CMK (cell line): ENCODE data around the gene NOX4.

Experiments
- DNase-seq: peaks from one replicate; pipeline ENCODE4 v3.0.0-alpha.2; 2010; ENCODE audit warnings: low read depth

Gene NOX4

DNA sequence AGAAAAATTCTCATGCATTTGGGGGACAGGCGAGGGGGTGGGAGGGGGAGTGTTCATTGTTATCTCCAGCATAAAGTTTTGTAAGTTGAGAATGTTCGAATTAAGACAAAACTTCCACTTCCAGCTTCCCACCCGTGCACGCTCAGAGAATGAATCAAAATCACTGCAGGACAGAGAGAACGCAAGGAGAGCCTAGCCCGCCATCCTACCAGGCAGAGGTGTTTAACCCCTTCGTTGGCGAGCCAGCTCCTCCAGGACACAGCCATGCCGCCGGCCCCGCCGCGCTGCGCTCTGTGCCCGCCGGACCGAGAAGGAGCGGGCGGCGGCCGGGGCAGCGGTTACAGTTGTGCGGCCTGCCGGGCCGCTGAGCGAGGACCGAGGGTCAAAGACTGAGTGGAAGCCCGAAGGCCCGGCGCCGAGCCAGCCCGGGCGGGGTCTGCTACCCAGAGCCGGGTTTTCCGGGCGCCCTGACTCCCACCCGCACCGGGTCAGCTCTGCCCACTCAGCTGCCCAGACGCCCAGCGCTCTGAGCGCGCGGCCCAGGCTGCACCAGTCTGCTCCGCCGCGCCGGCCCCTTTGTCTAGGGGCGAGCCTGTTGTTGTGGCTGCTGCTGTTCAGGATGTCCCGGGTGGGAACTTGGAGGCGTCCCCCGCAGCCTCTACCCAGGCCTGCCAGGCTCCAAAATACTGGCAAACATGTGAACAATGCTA lies at the start of gene NOX4:
Gene NOX4, minus strand, starts transcription at position 395 of the 710 bp plus-strand sequence. Its CDS starts 129 bp downstream, at position 266.
- no peak for DNase-seq

DNA sequence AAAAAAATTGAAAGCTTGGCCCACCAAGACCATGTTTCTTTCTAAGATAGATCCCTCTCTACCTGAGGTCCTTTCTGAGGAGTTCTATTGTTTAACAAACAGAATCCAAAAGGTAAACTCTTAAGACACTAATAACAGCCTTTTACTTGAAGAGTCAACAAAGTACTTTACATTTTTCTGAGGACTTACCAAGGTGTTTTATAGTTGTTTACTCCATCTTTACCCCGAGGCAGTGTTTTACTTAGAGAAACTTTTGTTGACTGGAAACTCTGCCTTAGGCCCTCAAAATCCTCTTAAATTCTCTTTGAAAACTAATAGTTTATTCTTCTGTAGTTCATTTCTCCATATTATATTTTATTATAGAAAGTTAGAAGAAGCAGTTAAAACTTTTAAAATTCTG lies 49.7 kb upstream of the NOX4 start:
- DNase-seq, result no peak

DNA sequence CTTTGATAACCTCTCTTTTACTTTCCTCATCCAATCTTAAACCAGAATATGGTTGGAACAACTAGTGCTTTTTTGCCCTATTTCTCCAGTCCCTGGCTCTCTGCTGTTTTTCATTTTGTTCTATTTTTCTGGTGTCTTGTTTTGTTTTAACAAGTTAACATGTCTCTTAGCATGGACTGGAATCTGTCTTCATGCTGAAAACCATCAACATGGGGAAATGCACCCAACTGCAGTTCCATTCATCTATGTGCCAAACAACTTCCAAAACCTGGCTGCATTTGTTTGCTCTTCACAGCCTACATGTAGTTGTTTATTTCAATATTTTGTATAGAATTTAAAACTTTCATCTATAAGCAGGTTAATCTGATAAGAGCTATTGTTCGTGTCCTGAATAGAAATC lies 46.8 kb upstream of the NOX4 start:
- DNase-seq, result no peak

DNA sequence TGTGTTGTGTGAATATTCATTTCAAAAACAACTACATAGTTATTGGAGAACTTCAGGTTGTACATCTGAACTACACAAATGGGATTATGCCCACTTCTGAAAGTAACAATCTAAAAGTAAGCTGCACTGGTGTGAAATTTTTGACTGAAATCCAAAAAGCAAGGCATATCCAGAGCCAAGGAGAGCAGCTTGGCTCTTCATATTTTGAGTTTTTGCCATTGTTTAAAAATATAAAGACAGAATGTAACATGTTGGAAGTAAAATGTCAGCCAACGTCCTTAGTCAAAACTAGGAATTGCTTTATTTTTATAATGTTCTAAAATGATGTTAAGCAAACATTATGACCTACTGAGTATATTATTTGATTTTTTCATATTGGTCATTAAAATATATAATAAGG lies 45.8 kb upstream of the NOX4 start:
- DNase-seq, result no peak

DNA sequence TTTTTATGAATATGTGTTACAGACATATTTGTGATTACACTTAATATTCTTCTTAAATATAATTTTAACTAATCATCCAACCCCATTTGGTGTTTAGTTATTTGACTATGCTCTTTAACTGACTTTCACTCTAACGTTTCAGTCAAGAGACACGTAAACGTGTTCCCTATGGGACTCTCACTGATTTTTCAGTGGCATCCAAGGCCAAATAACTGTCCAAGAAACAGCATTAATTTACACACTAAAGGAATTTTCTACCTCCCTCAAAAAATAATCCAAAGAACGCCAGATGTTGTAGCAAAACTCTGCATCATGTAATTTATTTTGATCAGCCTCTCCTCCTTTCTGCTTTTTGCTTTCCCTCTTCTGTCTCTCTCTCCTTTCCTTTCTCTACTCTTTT lies 44.0 kb upstream of the NOX4 start:
- no peak for DNase-seq

DNA sequence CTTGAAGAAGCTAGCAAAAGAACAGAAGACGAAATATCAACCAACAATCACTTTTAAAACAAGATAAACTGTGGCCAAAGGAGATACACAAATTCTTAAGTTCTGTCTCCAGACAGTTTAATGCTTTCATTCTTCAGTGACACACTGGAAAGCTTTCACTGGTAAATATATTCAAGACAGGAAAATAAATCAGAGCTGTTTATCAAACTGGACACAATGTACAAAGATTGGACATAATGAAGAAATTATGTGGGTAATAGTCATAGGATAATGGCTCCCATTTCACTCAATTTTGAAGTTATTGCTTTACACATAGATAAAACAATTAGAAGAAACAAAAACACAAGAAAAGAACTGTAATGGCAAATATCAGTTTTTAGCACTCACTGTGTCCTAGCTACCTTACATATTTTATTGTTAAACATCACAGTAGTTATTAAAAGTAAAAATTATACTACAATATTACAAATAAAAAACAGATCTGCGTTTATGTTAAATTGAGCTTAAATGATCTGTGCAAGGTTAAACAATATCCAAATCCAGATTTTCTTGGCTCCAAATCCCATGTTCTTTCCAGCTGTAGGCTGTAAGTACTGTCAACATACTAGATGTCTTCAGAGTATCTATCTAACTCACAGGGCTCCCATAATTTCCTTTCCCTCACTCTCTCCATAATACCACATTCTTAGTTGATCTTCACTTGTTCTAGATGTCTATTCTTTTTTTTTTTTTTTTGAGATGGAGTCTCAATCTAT lies 38.6 kb upstream of the NOX4 start:
- DNase-seq, result no peak

DNA sequence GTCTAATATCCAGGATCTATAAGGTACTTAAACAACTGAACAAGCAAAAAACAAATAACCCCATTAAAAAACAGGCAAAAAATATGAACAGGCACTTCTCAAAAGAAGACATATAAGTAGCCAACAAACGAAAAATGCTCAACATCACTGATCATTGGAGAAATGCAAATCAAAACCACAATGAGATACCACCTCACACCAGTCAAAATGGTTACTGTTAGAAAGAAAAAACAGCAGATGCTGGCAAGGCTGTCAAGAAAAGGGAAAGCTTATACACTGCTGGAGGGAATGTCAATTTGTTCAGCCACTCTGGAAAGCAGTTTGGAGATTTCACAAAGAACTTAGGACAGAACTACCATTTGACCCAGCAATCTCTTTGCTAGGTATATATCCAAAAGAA lies 30.6 kb upstream of the NOX4 start:
- no peak for DNase-seq

DNA sequence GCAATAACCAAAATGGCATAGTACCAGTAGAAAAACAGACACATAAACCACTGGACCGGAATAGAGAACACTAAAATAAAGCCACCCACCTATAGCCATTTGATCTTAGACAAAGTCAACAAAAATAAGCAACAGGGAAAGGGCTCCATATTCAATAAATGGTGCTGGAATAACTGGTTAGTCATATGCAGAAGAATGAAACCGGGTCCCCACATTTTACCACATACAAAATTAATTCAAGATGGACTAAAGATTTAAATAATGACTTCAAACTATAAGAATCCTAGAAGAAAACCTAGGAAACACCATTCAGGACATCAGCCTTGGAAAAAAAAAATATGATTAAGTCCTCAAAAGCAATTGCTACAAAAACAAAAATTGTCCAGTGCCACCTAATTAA lies 30.1 kb upstream of the NOX4 start:
- no peak for DNase-seq

DNA sequence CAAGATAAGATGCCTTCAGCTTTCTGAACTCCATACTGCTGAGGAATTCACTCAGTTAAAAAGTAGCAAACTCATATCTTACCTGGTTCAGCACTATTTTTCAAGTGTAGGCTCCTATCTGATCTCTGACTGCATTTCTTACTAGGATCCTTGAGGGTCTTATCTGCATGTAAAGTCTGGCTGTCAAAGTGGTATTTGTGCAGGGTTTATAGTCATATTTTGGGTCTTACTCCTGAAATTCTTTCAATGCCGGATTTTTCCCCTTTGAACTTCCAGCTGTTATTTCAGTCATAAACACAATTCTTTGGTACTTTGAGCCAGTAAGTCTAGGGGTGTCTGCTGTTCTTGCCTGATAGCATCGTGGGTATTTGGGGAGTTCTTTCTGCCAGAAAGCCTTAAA lies 25.3 kb upstream of the NOX4 start:
- DNase-seq, result no peak

DNA sequence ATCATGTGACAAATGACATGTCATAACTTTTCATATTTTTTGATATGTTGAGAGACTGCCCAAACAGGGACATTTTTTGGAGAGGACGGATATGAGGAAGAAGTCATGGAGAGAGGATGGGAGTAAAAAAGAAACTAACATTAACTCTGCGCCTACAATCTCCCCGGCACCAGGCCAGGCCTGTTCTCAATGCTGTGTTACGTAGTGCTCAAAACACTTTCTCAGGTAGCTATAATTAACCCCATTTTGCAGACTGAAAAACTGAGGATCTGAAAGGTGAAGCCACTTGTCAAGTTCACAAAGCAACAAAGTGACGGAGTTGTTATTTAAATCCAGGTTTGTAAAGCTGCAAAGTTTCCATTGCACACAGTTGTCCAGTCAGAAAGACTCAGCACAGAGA lies 17.4 kb upstream of the NOX4 start:
- no peak for DNase-seq

DNA sequence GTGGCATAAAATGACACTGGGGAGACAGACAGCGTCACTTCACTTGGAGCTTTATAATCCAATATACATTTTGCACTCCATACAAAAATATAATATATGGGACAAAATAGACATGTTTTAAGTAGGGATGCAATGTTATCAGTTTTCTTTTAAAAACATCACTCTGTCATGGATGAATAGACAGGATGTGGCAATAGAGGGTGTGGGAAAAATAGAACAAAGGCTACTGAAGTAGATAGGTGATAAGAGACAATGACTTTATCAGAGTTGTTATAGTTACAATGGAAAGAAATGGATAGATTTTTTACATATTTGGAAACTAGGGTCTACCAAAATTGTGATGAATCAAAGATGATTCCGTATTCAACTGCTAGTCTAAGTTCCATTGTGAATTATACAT lies 13.1 kb upstream of the NOX4 start:
- DNase-seq, result no peak

DNA sequence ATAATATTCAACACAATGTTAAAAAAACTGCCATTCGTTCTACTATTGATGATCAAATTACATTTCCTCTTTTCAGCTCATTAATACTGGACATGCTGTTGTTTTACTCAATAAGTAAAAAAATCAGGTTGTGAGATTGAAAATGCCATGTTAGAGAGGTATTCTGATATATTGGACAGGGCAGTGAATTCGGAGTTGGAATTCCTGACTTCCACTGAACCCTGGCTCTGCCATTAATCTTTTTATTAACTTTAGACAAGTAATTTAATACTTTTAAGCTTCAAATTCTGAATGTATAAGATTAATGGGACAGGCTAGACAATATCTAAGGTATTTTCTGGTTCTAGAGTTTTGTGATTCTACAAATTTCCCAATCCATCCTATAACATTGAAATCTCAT lies 12.2 kb upstream of the NOX4 start:
- no peak for DNase-seq

DNA sequence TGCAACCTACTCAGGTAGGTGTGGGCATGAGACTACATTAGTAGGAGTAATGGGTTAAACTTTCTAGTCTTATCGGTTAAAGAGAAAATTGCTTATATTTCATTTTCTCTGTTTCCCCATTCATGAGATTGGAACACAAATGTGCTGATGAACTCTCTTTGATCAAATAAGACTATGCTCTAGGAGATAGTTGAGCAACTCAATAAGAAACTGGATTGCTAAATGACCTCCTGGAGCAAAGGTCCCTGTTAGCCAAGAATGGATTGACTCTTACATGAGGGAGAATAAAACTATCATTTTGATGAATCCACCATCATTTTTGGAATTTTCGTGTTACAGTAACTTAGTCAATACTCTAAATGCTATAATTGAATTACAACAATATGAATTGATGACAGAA lies 11.1 kb upstream of the NOX4 start:
- DNase-seq, result no peak

DNA sequence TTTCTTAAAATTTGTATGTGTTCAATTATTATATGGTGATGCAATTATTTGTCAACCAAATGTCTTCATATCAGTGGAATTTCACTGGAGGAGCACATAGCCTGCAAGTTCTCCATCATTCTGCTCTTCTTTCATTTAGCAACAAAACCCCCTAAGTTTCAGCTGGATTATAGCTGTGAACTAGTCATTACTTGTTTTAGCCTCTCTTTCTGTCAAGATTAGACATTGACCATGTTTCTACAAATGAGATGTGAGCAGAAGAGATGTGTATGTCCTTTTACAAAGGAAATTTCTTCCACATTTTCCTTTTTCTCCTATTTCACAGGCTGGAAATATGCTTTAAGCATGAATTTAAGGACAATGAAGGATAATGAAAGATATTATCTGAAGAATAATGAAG lies 9.2 kb upstream of the NOX4 start:
- no peak for DNase-seq

DNA sequence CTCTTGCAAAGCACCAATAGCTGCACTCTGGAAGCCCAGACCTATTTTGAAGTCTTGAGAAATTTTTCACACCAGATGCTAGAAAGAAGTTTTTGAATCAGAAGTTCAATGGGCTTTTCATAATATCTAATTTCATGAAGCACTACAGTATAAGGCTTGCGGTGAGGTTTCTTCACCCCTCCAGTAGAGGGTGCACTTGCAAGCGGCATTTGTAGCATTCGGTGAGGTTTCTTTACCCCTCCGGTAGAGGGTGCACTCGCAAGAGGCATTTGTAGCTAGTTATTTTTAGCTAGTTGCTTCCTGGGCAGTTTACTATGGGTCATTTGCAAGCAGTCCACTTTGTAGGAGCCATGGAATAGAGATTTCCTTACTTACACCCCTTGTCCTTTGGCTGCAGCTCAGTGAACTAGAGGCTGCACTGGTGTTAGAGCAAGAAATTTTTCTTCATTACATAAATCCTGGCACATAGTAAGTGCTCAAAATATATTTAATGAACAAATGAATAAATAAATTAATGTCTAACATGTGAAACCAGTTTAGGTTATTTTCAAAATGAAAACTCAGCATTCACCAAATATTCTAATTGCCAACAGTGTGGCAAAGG lies 7.8 kb upstream of the NOX4 start:
- no peak for DNase-seq

DNA sequence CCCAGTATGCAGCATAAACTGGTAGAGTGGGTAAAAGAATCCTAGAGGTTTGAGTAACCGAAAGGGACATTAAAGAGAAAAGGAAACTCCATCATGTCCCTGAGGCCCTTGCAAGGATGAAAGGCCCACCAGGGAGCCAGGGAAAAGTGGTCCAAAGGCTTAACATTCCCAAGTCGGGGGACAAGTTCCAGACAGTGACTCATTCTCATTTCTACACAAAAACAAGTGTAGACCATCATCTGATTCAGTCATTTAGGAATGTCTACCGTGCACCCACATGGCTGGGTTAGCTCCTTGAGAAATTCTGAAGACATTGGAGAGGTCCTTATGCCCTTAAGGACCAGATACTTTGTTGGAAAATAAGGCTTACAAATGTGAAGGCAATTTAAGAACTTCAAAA lies 4.8 kb upstream of the NOX4 start:
- DNase-seq, result no peak

DNA sequence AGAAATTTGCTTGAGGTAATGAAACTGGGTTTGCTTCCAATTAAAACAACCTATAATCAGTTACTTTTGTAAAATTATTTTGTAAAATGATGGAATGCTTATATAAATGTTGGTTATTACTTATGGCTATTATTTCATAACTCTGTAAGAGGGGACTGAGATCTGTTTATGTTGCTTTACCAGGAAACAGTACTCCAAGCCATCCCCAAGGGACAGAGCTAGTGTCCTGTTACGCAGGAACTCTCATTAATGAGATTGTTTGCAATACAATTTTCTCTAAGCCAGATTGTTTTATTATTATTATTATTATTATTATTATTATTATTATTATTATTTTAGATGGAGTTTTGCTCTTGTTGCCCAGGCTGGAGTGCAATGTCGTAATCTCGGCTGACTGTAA lies 2.3 kb upstream of the NOX4 start:
- DNase-seq, result no peak

DNA sequence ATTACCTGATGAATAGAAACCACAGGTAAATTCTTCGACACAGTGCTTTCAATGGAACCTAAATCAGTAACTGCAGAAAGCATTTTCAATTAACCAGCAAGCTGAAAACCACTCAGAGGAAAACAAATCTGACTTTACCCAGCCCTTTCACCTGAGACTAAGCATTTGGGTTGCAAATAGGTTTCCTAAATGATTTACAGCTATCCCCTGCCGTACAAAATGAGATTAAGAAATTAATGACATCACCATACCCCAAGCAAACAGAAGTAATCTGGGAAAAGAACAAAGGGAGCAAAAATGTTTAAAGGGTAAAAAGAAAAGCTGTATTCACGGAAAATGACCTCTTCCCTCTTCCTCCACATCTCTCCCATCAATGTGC lies 584 bp downstream of the NOX4 start:
- no peak for DNase-seq

DNA sequence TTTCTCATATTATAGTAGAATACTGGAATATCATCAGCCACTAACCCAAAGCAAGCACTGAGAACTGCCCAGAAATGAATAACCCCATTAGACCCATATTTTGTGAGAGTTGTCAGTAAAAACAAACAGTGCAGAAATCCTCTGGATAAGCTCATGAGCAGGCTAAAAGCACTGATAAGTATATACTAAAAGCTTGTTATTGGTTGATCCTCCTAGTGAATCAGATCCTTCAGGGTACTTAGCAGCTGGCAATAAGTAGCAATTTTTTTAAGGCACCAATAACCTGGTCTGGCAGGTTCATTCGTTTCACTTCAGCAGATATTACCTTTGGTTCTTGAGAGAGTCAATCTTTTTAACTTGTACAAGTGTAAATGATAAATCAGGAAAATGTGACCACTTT lies 1.2 kb downstream of the NOX4 start:
- no peak for DNase-seq

DNA sequence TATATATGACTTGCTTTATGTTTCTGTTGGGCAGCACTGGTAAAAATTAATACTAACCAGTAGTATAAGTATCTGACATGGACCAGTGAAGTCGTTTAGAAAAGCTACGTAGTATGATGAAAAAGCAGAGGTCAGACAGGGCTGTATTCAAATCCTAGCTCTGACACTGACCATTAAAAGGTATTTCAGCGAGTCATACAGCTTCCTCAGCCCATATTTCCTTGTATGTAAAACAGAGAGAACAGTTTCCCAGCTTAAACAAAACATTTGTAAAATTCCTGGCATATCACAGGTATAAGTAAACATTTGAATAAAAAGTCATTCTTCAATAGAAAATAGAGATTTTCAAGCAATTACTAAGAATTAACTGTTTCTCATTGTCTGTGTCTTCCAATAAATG lies 4.2 kb downstream of the NOX4 start:
- DNase-seq, result no peak

DNA sequence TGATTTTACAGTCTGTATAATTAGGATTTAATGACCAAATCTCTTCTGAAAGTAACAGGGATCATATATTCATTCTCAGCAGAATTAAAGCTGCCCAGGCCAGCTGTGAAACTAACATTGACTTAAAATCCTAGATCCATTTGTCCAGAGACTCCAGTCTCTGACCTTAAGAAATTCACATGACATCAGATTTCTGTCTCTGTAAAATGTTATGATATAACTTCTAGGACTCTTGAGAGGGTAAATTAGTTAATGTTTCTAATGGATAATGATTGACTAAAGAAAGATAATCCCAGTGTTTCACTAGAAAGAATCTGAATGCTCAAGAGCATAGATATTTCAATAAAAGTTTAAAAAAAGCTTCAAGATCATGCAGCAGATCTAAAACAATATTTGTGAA lies 6.3 kb downstream of the NOX4 start:
- no peak for DNase-seq

DNA sequence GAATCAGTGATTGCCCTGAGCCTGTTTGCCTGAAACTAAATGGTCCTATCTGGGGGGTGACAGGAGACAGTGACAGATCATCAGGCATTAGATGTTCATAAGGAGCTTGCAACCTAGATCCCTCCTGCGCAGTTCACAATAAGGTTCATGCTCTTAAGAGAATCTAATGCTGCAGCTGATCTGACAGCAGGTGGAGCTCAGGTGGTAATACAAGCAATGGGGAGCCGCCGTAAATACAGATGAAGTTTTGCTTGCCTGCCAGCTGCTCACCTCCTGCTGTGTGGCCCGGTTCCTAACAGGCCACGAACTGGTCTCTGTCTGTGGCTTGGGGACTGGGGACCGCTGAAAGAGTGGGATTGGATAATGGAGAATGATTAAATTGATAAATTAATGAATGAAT lies 14.0 kb downstream of the NOX4 start:
- no peak for DNase-seq

DNA sequence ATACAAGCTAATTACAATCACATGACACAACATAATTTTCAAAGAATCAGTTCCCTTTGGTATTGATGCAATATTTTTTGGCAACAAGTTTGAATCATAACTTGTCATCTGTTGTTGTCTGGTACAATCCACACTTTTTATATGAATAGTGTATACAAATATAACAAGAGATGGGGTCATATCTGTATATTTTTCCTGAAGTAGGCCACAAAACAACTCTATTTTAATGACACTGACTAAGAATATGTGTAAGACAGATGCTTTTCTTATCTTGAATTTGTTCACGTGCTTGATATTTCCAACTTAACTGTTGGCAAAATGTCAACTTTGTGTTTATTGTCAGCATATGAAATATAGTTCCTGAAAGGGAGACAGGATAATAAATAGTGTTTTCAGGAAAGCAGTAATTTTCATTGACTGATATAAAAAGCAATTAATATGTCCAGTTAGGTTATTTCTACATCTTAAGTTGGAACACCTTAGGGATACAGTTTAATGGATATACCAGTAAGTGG lies 27.9 kb downstream of the NOX4 start:
- no peak for DNase-seq
